HG03460 (cell line): ENCODE results near the gene ZNF778.
A peak's percentile ranks its signal among the peaks of the same experiment; 100 is the strongest.
"Not testable (repeated sequence)": the region's sequence is repeated elsewhere in the genome, so short reads cannot be mapped to it uniquely, and the experiment has no call there.

Experiments
- ATAC-seq: cut with Tn5 transposase; IDR thresholded peaks from one replicate; pipeline ENCODE4 v1.9.1; 2021; ENCODE audit not compliant: unreplicated experiment

The ZNF778 gene

GRCh38 chr16:89210904-89211515 lies 6.5 kb upstream of the ZNF778 start:
- ATAC-seq: no peak

GRCh38 chr16:89216315-89217137 lies 977 bp upstream of the ZNF778 start:
- ATAC-seq: no peak

- ATAC-seq: no peak
Observed at GRCh38 chr16:89217138-89217387, 440 bp upstream of the ZNF778 start.

GRCh38 chr16:89219365-89219764 lies 1.9 kb downstream of the ZNF778 start:
- no peak for ATAC-seq

GRCh38 chr16:89221604-89222003 lies 4.1 kb downstream of the ZNF778 start:
- ATAC-seq: no peak

GRCh38 chr16:89222931-89223330 lies 5.4 kb downstream of the ZNF778 start:
- no peak for ATAC-seq

GRCh38 chr16:89224665-89225064 lies 7.2 kb downstream of the ZNF778 start:
- ATAC-seq: no peak

GRCh38 chr16:89230255-89230654 lies 12.8 kb downstream of the ZNF778 start:
- no peak for ATAC-seq

- no peak for ATAC-seq
Observed at GRCh38 chr16:89232107-89232506, 14.6 kb downstream of the ZNF778 start.

- ATAC-seq: no peak
Observed at GRCh38 chr16:89233678-89234490, 16.4 kb downstream of the ZNF778 start.

GRCh38 chr16:89237733-89238132 lies 20.2 kb downstream of the ZNF778 start:
- ATAC-seq: no peak

- ATAC-seq: peak; percentile 52
Observed at GRCh38 chr16:89241187-89242007, 23.9 kb downstream of the ZNF778 start.

GRCh38 chr16:89242795-89243200 lies 25.3 kb downstream of the ZNF778 start:
- no peak for ATAC-seq

- no peak for ATAC-seq
Observed at GRCh38 chr16:89243664-89244063, 26.2 kb downstream of the ZNF778 start.

GRCh38 chr16:89244264-89244663 lies 26.8 kb downstream of the ZNF778 start:
- not testable (repeated sequence) for ATAC-seq

- ATAC-seq: no peak
Observed at GRCh38 chr16:89244754-89245153, 27.3 kb downstream of the ZNF778 start.

GRCh38 chr16:89246383-89246902 lies 28.9 kb downstream of the ZNF778 start:
- ATAC-seq: no peak

- ATAC-seq: peak; percentile 66
Observed at GRCh38 chr16:89246903-89247733, 29.6 kb downstream of the ZNF778 start.

GRCh38 chr16:89247734-89248075 lies 30.2 kb downstream of the ZNF778 start:
- not testable (repeated sequence) for ATAC-seq
